Lower lobe of right lung (tissue), 2 donors: ENCODE results near the gene MTERF4. TPM values are rescaled to one million over a fixed set of nuclear protein-coding genes. Genes with fewer than 3 reads are reported as not detected.
A peak's percentile ranks its signal among the peaks of the same experiment; 100 is the strongest.
"Not testable (repeated sequence)": the region's sequence is repeated elsewhere in the genome, so short reads cannot be mapped to it uniquely, and the experiment has no call there.

Experiments
- ATAC-seq, 2 donors: fragments of 200-7000 bp; cut with Tn5 transposase; one replicate each; pipeline ENCODE4 v1.9.1; 2020 to 2022; ENCODE audit warnings: mild to moderate bottlenecking in 2 of 2, moderate library complexity in 2 of 2
- DNase-seq: peaks from one replicate; pipeline ENCODE4 v3.0.0-alpha.2; 2020
- H3K27ac ChIP-seq: fragments of 200-600 bp; one replicate; pipeline ENCODE4 v1.8.0; 2022
- H3K27me3 ChIP-seq: fragments of 200-600 bp; one replicate; pipeline ENCODE4 v1.8.0; 2022; ENCODE audit warnings: low read depth
- H3K36me3 ChIP-seq: fragments of 200-600 bp; one replicate; pipeline ENCODE4 v1.8.0; 2022; ENCODE audit warnings: mild to moderate bottlenecking
- H3K4me1 ChIP-seq: fragments of 200-600 bp; one replicate; pipeline ENCODE4 v1.8.0; 2022
- H3K4me3 ChIP-seq: fragments of 200-600 bp; one replicate; pipeline ENCODE4 v1.8.0; 2022; ENCODE audit warnings: mild to moderate bottlenecking
- H3K9me3 ChIP-seq: fragments of 200-600 bp; one replicate; pipeline ENCODE4 v1.8.0; 2022
- CTCF ChIP-seq: fragments of 200-600 bp; IDR thresholded peaks from one replicate; pipeline ENCODE4 v1.8.0; 2022; ENCODE audit warnings: antibody characterized with exemption, mild to moderate bottlenecking
- intact Hi-C: fragments of 100-400 bp; cut with DNase I; formaldehyde crosslinking; loops from one replicate; pipeline ENCODE4 v1.11.0; 2022
- total RNA-seq: library from RNA; stranded (reverse); fragmentation: NEBNext Ultra II Directional; extraction: Animal tissue kit (Norgen Biotek cat#: 25700); gene quantifications from one replicate; pipeline ENCODE4 v1.2.1, GENCODE V29; 2021
- donor health status: DM: no; HTN: yes; CAD: no; lungs with severe emphysema.

Gene MTERF4
- total RNA-seq, 1 donor from 2014 or later: 32.0 TPM

- ATAC-seq (peak in 1 of 2 donors; percentile 4), DNase-seq (no peak)
- peak overlapping the region; percentile 53 for H3K27ac ChIP-seq
- TF ChIP-seq CTCF: no peak
- no peak overlapping the region for H3K4me3 ChIP-seq
- intact Hi-C loops: no loop called here
- peaks cover 11% of the 10 kb centered on the region for H3K4me1 ChIP-seq
- H3K27me3 ChIP-seq: no peaks in the 10 kb centered on the region
- no peaks in the 10 kb centered on the region for H3K9me3 ChIP-seq
- H3K36me3 ChIP-seq: peaks cover 4% of the 10 kb centered on the region
Measured at GRCh38 chr2:241110089-241110606, 8.1 kb upstream of the MTERF4 start.

- TF ChIP-seq CTCF: no peak
- H3K4me1 ChIP-seq: peaks cover 11% of the 10 kb centered on the region
- intact Hi-C loops: no loop called here
- DNase-seq: no peak
- no peak overlapping the region for H3K4me3 ChIP-seq
- H3K27me3 ChIP-seq: no peaks in the 10 kb centered on the region
- ATAC-seq: no peak
- H3K36me3 ChIP-seq: no peaks in the 10 kb centered on the region
- H3K27ac ChIP-seq: peak overlapping the region; percentile 49
- H3K9me3 ChIP-seq: no peaks in the 10 kb centered on the region
Measured at GRCh38 chr2:241109210-241110088, 7.4 kb upstream of the MTERF4 start.

GRCh38 chr2:241108271-241109209 lies 6.5 kb upstream of the MTERF4 start:
- DNase-seq: no peak
- H3K4me3 ChIP-seq: no peak overlapping the region
- H3K27me3 ChIP-seq: no peaks in the 10 kb centered on the region
- peaks cover 12% of the 10 kb centered on the region for H3K4me1 ChIP-seq
- intact Hi-C loops: no loop called here
- no peak for TF ChIP-seq CTCF
- ATAC-seq: peak in 1 of 2 donors; percentile 15
- no peaks in the 10 kb centered on the region for H3K36me3 ChIP-seq
- no peaks in the 10 kb centered on the region for H3K9me3 ChIP-seq
- peak overlapping the region; percentile 58 for H3K27ac ChIP-seq

GRCh38 chr2:241107031-241107783 lies 5.1 kb upstream of the MTERF4 start:
- H3K4me1 ChIP-seq: peaks cover 21% of the 10 kb centered on the region
- no peak overlapping the region for H3K27ac ChIP-seq
- ATAC-seq: no peak
- intact Hi-C loops: no loop called here
- H3K36me3 ChIP-seq: no peaks in the 10 kb centered on the region
- no peak for DNase-seq
- H3K27me3 ChIP-seq: no peaks in the 10 kb centered on the region
- no peaks in the 10 kb centered on the region for H3K9me3 ChIP-seq
- TF ChIP-seq CTCF: no peak
- H3K4me3 ChIP-seq: no peak overlapping the region

- no peak overlapping the region for H3K27ac ChIP-seq
- intact Hi-C loops: no loop called here
- no peak for ATAC-seq
Measured at GRCh38 chr2:241105641-241106040, 3.6 kb upstream of the MTERF4 start.

GRCh38 chr2:241104611-241105010 lies 2.5 kb upstream of the MTERF4 start:
- DNase-seq, H3K27me3 ChIP-seq, ATAC-seq, intact Hi-C loops, H3K27ac ChIP-seq, H3K9me3 ChIP-seq, H3K4me3 ChIP-seq, H3K36me3 ChIP-seq: not testable (repeated sequence)
- H3K4me1 ChIP-seq: peaks cover 41% of the 10 kb centered on the region

More at GRCh38 chr2:241105641-241106040, 3.6 kb upstream of the MTERF4 start:
- Histone ChIP-seq H3K4me3 (no peak overlapping the region), H3K36me3 (no peaks in the 10 kb centered on the region), H3K4me1 (peaks cover 31% of the 10 kb centered on the region), H3K27me3 (no peaks in the 10 kb centered on the region), H3K9me3 (no peaks in the 10 kb centered on the region)
- TF ChIP-seq CTCF: no peak
- DNase-seq: no peak
